Hepatocyte (in vitro differentiated cells): ENCODE data around the gene ETV6.

ENCODE experiments used
- EZH2 ChIP-seq: fragments of 200-600 bp; sonication (generic); IDR thresholded peaks from 2 replicates; pipeline ENCODE4 v1.6.1; 2016; ENCODE audit warnings: antibody characterized with exemption, mild to moderate bottlenecking, borderline replicate concordance
- TF ChIP-seq, protein P1 (sequence below): fragments of 200-600 bp; sonication (generic); IDR thresholded peaks from 2 replicates; pipeline ENCODE4 v1.5.1; 2016; ENCODE audit warnings: antibody characterized with exemption, mild to moderate bottlenecking; ENCODE audit not compliant: poor library complexity

DNA sequence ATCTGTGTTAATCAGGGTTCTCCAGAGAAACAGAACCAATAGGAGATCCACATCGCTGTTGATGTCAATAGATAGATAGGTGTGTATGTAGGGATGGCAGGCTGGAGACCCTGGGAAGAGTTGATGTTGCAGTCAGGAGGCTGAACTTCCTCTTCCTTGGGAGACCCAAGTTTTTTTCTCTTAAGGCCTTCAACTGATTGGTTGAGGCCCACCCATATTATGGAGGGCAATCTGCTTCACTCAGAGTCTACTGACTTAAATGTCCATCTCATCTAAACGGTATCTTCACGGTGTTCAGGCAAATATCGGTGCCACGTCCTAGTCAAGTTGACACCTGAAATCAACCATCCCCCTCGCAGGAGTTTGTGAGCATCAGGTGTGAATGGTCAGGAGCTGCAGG is 63.0 kb downstream of the ETV6 start:
- TF ChIP-seq EZH2, result no peak
- TF ChIP-seq, protein P1, sequence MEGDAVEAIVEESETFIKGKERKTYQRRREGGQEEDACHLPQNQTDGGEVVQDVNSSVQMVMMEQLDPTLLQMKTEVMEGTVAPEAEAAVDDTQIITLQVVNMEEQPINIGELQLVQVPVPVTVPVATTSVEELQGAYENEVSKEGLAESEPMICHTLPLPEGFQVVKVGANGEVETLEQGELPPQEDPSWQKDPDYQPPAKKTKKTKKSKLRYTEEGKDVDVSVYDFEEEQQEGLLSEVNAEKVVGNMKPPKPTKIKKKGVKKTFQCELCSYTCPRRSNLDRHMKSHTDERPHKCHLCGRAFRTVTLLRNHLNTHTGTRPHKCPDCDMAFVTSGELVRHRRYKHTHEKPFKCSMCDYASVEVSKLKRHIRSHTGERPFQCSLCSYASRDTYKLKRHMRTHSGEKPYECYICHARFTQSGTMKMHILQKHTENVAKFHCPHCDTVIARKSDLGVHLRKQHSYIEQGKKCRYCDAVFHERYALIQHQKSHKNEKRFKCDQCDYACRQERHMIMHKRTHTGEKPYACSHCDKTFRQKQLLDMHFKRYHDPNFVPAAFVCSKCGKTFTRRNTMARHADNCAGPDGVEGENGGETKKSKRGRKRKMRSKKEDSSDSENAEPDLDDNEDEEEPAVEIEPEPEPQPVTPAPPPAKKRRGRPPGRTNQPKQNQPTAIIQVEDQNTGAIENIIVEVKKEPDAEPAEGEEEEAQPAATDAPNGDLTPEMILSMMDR, result no peak
